SK-N-MC (cell line): Measurements from ENCODE around the gene PCDHGB2.
"Not testable (repeated sequence)": the region's sequence is repeated elsewhere in the genome, so short reads cannot be mapped to it uniquely, and the experiment has no call there.

Experiments used
- DNase-seq: peaks from one replicate; pipeline ENCODE4 v3.0.0-alpha.2; 2011; ENCODE audit warnings: low read depth, low spot score
- H3K27ac ChIP-seq: fragments of 200-600 bp; sonication (generic); 2 replicates; pipeline ENCODE4 v1.5.1; 2016; ENCODE audit warnings: mixed run types
- H3K36me3 ChIP-seq: fragments of 200-600 bp; sonication (generic); 2 replicates; pipeline ENCODE4 v1.6.1; 2017; ENCODE audit warnings: antibody characterized with exemption, low read length, mixed read lengths; ENCODE audit not compliant: insufficient read depth
- H3K4me3 ChIP-seq: fragments of 200-600 bp; sonication (generic); 2 replicates; pipeline ENCODE4 v1.5.1; 2016
- H3K9ac ChIP-seq: fragments of 200-600 bp; sonication (generic); 2 replicates; pipeline ENCODE4 v1.8.0; 2017; ENCODE audit warnings: mixed run types, mixed read lengths; ENCODE audit not compliant: insufficient read length
- H3K9me3 ChIP-seq: fragments of 200-600 bp; sonication (generic); 2 replicates; pipeline ENCODE4 v1.6.1; 2017; ENCODE audit warnings: low read depth, mild to moderate bottlenecking, antibody characterized with exemption, low read length, moderate library complexity, mixed read lengths
- EZH2 ChIP-seq: fragments of 200-600 bp; sonication (generic); IDR thresholded peaks from one replicate; pipeline ENCODE4 v1.6.1; 2017; ENCODE audit warnings: antibody characterized with exemption
- FOXP2 ChIP-seq: optimal IDR thresholded peaks from 2 replicates; pipeline ENCODE3; 2011; ENCODE audit warnings: mild to moderate bottlenecking, moderate library complexity; ENCODE audit not compliant: insufficient read depth; ENCODE audit errors: extremely low read length, control extremely low read depth
- POLR2AphosphoS5 ChIP-seq: IDR thresholded peaks from 2 replicates; pipeline ENCODE4 v1.6.1; 2012; ENCODE audit warnings: mild to moderate bottlenecking, low read depth, low read length, borderline replicate concordance

The PCDHGB2 gene

GRCh38 chr5:141402553-141403243, 42.9 kb downstream of the PCDHGB2 start, which contains the start of gene PCDHGA9:
Gene PCDHGA9, plus strand, starts transcription at chr5:141402778. Its CDS starts 175 bp downstream, at chr5:141402953.
- no peak for TF ChIP-seq POLR2AphosphoS5
- TF ChIP-seq EZH2 = no peak
- no peak for TF ChIP-seq FOXP2
- DNase-seq = no peak
- no peak within 1 kb of the TSS for H3K9ac ChIP-seq
- no peak within 1 kb of the TSS for H3K27ac ChIP-seq
- H3K36me3 ChIP-seq = no peaks in the 10 kb centered on the region
- H3K4me3 ChIP-seq = no peak within 1 kb of the TSS
- no peaks in the 10 kb centered on the region for H3K9me3 ChIP-seq

DNA sequence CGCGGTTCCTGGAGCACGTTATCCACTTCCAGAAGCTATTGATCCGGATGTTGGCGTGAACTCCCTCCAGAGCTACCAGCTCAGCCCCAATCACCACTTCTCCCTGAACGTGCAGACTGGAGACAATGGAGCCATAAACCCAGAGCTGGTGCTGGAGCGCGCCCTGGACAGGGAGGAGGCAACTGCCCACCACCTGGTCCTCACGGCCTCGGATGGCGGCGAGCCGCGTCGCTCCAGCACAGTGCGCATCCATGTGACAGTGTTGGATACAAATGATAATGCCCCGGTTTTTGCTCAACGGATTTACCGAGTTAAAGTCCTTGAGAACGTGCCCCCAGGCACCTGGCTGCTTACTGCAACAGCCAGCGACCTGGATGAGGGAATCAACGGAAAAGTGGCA, 43.6 kb downstream of the PCDHGB2 start:
- DNase-seq = no peak
- Histone ChIP-seq H3K4me3 (no peak overlapping the region), H3K9me3 (no peaks in the 10 kb centered on the region), H3K36me3 (no peaks in the 10 kb centered on the region), H3K9ac (no peak overlapping the region), H3K27ac (no peak overlapping the region)
- no peak for TF ChIP-seq FOXP2
- TF ChIP-seq EZH2 = no peak
- no peak for TF ChIP-seq POLR2AphosphoS5

DNA sequence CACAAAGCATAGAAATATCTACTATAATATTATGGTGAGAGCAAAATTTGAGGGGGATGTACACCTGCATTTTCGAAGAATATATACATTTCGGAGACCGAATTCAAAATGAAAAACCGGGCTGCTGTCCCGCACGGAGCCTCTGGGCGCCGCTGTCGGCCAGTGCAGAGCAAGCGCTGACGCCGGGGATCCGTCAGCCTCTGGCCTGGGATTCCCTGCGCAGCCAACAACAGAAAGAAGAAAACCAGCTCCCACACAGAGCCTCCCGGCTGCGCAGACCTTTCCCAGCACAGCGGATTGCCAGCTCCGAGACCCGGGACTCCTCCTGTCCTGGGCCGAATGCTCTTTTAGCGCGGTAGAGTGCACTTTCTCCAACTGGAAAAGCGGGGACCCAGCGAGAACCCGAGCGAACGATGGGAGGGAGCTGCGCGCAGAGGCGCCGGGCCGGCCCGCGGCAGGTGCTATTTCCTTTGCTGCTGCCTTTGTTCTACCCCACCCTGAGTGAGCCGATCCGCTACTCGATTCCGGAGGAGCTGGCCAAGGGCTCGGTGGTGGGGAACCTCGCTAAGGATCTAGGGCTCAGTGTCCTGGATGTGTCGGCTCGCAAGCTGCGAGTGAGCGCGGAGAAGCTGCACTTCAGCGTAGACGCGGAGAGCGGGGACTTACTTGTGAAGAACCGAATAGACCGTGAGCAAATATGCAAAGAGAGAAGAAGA, 48.2 kb downstream of the PCDHGB2 start, which contains the start of gene PCDHGB6:
TSS of gene PCDHGB6 (plus strand) at position 232 of the 716 bp plus-strand sequence. CDS start at position 414, 182 bp downstream.
- H3K4me3 ChIP-seq, H3K9me3 ChIP-seq: not testable (repeated sequence)

DNA sequence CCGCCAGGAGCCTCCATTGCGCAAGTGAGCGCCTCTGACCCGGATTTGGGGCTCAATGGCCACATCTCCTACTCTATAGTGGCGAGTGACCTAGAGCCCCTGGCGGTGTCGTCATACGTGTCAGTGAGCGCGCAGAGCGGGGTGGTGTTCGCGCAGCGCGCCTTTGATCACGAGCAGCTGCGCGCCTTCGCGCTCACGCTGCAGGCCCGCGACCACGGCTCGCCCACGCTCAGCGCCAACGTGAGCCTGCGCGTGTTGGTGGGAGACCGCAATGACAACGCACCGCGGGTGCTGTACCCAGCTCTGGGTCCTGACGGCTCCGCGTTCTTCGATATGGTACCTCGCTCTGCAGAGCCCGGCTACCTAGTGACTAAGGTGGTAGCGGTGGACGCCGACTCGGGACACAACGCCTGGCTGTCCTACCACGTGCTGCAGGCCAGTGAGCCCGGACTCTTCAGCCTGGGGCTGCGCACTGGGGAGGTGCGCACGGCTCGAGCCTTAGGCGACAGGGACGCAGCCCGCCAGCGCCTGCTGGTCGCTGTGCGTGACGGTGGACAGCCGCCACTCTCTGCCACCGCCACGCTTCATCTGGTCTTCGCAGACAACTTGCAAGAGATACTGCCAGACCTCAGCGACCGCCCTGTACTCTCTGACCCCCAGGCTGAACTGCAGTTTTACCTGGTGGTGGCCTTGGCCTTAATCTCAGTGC, 50.0 kb downstream of the PCDHGB2 start:
- DNase-seq = no peak
- H3K27ac ChIP-seq = no peak overlapping the region
- no peaks in the 10 kb centered on the region for H3K9me3 ChIP-seq
- H3K4me3 ChIP-seq = no peak overlapping the region
- TF ChIP-seq FOXP2 = no peak
- TF ChIP-seq POLR2AphosphoS5 = no peak
- no peak for TF ChIP-seq EZH2
- no peaks in the 10 kb centered on the region for H3K36me3 ChIP-seq
- H3K9ac ChIP-seq = no peak overlapping the region

More for the DNA sequence above, 48.2 kb downstream of the PCDHGB2 start, which contains the start of gene PCDHGB6:
- not testable (repeated sequence) for H3K36me3 ChIP-seq, H3K9ac ChIP-seq, DNase-seq, H3K27ac ChIP-seq

GRCh38 chr5:141411575-141411974, 51.8 kb downstream of the PCDHGB2 start:
- H3K4me3 ChIP-seq = no peak overlapping the region
- H3K9ac ChIP-seq = no peak overlapping the region
- TF ChIP-seq POLR2AphosphoS5 (no peak), FOXP2 (no peak), EZH2 (no peak)
- no peak for DNase-seq
- no peaks in the 10 kb centered on the region for H3K36me3 ChIP-seq
- no peak overlapping the region for H3K27ac ChIP-seq
- H3K9me3 ChIP-seq = no peaks in the 10 kb centered on the region
